Brain pericyte (primary cell): ENCODE measurements around the gene MRPS14.
A peak's percentile ranks its signal among the peaks of the same experiment; 100 is the strongest.
"Not testable (repeated sequence)": the region's sequence is repeated elsewhere in the genome, so short reads cannot be mapped to it uniquely, and the experiment has no call there.

ENCODE experiments used
- DNase-seq: peaks from one replicate; pipeline ENCODE4 v3.0.0-alpha.2; 2012; ENCODE audit warnings: low read depth, low spot score

MRPS14 gene

GRCh38 chr1:175023043-175023921 is at the start of gene MRPS14:
Gene MRPS14 (minus strand): TSS chr1:175023425. CDS start chr1:175023408, 17 bp downstream.
- DNase-seq, result peak; percentile 95

DNA sequence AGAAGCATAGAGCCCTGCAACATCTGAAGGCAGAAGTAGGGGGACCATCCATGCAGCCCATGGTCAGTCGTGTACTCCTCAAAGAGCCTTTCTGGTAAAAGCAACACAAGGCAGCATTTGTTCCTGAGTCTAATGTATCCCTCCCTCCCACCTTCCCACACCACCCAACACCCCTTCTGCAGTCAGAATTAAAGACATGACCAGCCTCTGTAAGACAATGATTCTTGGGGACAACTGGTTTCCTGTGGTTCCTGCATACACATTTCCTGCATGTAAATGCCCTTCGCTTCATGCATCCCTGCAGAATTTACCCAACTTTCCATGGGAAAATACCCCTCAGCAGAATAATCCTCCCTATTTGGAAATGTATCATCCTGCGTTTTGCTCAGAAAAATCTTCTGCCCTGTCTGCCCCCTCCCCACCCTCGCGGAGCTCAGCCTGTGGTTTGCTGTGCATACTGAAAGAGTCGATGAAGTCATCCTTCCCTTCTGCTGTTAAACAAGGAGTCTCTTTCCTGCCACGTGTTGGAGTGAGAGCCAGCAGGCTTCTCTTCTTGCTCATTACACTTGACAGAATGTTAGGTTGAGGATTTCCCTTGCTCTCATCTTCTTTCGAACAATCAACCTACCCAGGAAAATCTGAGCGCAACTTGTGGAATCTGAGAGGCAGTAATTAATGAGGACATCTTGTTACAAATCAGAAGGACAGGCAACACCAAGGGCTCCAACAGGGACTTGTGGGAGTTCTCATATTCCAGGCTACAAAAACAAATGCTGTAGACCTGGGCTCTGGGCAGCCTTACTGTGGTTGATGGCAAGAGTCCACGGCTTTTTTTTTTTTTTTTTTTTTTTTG is 49.1 kb upstream of the MRPS14 start:
- DNase-seq, result no peak

GRCh38 chr1:175071276-175071943 is 48.2 kb upstream of the MRPS14 start:
- DNase-seq, result no peak

- DNase-seq, result no peak
These were observed 47.6 kb upstream of the MRPS14 start for GRCh38 chr1:175070818-175071217.

DNA sequence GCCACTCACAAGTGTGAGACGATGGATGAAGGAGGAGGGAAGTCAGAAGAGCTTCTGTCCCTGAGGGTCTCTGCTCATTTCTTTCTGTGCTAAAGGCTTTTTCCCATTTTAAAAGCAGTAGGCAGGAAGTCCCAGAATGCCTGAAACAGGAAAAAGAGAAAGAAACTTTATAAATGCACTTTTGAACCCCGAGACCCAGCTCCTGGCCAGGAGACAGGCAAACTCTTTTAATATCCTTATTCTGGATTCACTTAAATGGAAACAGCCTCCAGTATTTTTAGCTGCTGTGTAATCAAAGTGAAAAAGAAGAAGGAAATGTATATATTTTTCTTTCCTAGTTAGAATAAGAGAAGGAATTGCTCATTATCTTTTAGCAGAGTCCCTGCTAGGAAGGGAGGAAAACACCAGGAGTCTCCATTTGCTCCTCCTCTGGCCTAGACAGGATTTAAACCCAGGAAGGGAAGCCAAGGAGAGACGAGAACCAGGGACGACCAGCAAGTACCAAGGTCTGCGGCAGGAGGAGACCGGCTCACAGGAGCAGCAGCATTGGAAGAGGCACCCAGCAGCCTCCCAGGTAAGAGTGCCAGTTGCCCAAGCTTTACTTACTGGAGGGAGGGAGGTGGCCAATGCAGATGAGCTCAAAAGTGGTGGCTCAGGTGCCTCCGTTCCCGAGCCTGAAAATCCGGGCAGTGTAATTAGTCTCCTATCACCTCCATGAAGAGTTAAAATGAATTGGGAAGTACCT is 44.3 kb upstream of the MRPS14 start, which contains the start of gene TNN:
Gene TNN (plus strand): TSS at position 472 of the 745 bp plus-strand sequence. CDS start 9,586 bp downstream, outside the sequence.
- DNase-seq, result no peak

DNA sequence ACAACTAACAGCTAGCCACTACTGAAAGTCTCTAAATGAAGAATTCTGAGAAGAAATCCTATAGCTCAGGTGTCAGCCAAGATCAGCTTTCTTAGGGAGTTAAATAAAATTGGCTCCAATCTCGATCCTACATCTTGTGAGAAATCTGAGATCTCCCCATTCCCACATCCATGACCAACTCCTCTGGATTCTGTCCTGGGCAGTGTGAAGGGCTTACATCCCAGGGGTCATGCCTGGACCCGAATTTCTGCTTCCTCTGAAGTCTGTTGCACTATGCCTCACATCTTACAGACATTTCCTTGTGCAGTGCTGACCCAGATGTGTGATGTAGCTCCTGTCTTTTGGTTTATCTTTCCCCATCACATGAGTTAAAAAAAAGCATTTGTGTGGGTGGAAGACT is 39.6 kb upstream of the MRPS14 start:
- DNase-seq, result no peak

- no peak for DNase-seq
These were observed 39.1 kb upstream of the MRPS14 start for GRCh38 chr1:175062339-175062738.

GRCh38 chr1:175054736-175055135 is 31.5 kb upstream of the MRPS14 start:
- DNase-seq, result no peak

DNA sequence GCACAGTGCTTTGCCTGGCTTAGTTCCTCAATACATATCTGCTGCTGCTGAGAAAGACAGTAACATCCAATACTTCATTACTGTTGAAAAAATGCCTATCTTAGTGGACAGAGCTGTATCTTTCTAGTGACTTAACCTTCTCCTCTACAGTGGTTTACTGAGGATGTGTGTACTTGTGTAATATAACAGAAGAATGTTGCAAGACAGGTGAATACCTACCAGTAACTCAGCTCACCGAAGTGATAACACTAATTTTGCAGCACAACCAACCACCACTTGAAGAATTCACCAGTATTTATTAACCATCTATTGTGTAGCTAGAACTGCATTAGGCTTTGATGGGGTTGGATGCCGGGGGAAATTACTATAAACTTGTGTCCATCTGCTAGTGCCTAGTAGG is 27.8 kb upstream of the MRPS14 start:
- DNase-seq, result no peak

GRCh38 chr1:175045519-175045918 is 22.3 kb upstream of the MRPS14 start:
- DNase-seq, result no peak

- no peak for DNase-seq
These were observed 21.9 kb upstream of the MRPS14 start for GRCh38 chr1:175045097-175045496.

GRCh38 chr1:175044591-175044990 is 21.4 kb upstream of the MRPS14 start:
- not testable (repeated sequence) for DNase-seq

GRCh38 chr1:175043824-175044223 is 20.6 kb upstream of the MRPS14 start:
- no peak for DNase-seq

GRCh38 chr1:175042650-175043049 is 19.4 kb upstream of the MRPS14 start:
- DNase-seq, result no peak

DNA sequence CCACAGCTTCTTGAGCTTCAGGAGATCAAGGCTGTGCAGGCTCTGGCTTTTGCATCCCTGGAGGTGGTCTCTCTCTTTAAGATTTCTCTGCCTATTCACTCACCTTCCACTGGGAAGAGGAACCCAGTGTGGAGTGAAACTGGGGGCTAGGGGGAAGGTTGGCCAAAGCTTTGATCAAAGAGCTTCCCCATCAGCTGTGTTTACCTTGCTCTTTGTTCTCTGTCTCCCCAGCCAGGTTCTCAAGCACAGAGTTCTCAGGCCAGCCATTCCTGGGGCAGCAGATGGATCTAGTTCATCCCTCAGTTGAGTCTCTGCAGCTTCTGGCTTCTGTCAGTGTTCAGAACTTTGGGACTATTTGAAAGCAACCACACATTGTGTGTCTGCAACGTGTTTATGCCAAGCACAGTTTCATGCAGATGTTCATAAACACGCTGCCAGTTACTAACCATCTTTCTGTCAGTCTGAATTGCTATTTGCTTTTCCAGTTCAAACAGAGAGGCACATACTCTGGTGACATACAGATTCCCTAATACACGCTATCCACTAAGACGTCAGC is 17.2 kb upstream of the MRPS14 start:
- DNase-seq, result no peak

GRCh38 chr1:175037416-175037815 is 14.2 kb upstream of the MRPS14 start:
- no peak for DNase-seq

DNA sequence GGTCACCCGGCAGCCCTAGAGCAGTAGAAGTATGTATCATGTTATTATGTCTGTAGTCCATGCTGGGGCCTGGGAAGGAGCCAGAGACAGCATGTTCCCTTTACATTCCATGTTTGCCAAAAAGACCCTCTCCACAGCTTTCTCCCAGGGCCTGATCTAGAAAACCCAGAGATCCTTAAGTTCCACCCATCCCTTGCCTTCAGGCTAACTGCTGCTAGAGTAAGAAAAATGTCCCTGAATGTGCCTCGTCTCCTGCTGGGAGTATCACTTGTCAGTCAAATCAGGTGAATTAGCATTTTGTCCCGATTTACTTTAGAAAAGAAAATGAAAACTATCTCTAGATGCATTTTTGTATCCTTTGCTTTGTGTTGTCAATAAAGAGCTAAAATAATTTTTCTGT is 13.3 kb upstream of the MRPS14 start:
- DNase-seq, result no peak

DNA sequence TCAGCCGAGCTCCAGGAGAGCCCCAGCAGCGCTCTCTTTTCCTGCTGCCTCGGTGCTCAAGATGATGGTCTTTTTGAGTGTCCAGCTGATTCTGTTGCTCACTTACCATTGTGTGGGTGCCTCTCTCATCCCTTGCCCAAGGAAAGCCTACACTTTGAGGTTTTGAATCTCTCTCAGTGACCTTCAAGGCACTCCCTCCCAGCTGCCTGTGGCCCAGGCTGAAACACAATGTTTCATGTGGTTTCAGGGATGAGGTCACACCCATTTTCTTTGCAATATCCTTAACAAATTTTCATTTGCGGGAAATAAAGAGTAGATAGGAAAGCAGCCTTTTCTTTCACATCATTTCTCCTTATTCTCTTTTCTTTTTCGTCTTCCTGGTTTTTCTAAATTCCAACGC is 12.6 kb upstream of the MRPS14 start:
- no peak for DNase-seq

DNA sequence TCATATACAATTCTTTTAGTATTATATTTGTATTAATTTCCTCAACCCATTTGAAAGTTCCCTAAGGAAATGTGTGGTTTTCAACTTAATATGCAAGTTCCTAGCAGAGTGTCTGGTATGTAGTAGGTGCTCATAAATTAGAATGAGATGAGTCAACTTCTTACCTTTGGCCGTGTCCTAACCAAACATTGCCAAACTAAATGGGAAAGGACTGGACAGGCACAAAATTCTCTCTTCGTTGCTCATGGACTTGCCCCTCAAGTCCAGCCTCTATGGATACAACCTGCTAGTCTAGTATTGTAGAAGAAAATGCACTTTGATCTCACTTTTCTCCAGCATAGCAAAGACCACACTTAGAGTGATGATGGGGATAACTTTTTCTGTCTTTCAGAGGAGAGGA is 11.6 kb upstream of the MRPS14 start:
- no peak for DNase-seq

DNA sequence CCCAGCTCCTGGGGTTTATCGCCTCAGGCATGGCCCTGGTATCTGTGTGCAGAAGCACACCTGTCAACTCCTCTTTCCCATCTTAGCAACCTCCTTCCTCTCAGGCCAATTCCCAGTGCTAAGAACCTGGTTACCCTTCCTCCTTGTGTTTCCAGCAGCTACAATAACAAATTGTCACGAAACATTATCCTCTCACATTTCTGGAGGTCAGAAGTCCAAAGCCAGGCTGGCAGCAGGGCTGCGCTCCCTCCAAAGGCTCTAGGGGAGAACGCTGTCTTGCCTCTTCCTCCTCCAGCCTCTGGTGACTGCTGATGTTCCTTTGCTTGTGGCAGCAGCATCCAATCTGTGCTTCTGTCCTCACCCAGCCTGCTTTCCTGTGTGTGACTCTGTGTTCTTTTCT is 10.7 kb upstream of the MRPS14 start:
- DNase-seq, result no peak

DNA sequence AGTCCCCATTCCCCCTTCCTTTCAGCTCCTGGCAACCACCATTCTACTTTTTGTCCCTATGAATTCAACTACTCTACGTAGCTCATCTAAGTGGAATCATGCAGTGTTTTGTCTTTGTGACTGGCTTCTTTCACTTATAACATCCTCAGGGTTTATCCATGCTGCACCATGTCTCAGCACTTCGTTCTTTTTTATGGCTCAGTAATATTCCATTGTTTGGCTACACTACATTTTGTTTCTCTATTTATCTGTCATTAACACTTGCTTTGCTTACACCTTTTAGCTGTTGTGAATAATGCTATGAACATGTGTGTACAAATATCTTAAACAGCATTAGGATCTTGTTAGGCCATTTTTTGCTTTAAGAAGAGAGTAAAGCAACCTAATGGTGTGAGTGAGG is 1.5 kb upstream of the MRPS14 start:
- DNase-seq, result no peak
